HG02588 (cell line): ENCODE data around the gene ALDH5A1.
A peak's percentile ranks its signal among the peaks of the same experiment; 100 is the strongest.

Experiments used
- ATAC-seq: cut with Tn5 transposase; IDR thresholded peaks from one replicate; pipeline ENCODE4 v1.9.1; 2021; ENCODE audit warnings: mild to moderate bottlenecking, moderate library complexity; ENCODE audit not compliant: unreplicated experiment

Gene ALDH5A1

DNA sequence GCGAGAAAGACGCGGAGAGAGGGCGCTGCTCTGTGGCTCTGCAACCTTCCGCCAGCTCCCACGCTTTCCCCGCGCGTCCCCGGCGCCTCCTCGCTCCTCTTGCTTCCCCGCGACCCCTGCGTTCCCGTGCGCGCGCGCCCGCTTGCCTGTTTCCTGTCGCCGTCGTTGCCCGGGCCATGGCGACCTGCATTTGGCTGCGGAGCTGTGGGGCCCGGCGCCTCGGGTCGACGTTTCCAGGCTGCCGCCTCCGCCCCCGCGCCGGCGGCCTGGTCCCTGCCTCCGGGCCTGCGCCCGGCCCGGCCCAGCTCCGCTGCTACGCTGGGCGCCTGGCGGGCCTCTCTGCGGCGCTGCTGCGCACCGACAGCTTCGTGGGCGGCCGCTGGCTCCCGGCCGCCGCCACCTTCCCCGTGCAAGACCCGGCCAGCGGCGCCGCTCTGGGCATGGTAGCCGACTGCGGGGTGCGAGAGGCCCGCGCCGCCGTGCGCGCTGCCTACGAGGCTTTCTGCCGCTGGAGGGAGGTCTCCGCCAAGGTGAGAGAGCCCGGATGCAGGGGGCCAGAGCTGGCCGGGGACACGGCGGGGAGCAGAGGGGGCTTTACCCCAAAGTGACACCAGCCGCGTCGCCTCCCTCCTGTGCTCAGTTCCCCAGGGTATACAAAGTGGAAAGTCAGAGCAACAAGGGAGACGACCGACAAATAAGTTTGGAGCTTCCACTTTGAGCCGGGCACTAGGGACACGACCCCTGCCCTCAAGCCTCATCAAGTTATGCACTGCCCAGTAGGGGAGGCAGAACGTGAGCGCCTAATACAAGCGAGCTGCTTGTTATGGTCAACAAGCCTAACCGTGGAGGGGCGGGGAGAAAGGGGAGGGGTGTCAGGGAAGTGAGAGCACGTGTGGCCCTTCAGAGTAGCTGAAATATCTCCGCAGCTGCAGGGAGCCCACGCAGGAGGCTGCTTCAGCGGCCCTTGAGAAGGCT lies at the start of gene ALDH5A1:
ALDH5A1 (plus strand) TSS at position 149 of the 975 bp plus-strand sequence; CDS start at position 177, 28 bp downstream.
- peak; percentile 65 for ATAC-seq

- ATAC-seq, result no peak
Observed at GRCh38 chr6:24445704-24446103, 49.1 kb upstream of the ALDH5A1 start.

- ATAC-seq, result no peak
Observed at GRCh38 chr6:24446670-24447069, 48.1 kb upstream of the ALDH5A1 start.

GRCh38 chr6:24448396-24448795 lies 46.4 kb upstream of the ALDH5A1 start:
- ATAC-seq, result no peak

GRCh38 chr6:24448828-24449525 lies 45.8 kb upstream of the ALDH5A1 start:
- no peak for ATAC-seq

DNA sequence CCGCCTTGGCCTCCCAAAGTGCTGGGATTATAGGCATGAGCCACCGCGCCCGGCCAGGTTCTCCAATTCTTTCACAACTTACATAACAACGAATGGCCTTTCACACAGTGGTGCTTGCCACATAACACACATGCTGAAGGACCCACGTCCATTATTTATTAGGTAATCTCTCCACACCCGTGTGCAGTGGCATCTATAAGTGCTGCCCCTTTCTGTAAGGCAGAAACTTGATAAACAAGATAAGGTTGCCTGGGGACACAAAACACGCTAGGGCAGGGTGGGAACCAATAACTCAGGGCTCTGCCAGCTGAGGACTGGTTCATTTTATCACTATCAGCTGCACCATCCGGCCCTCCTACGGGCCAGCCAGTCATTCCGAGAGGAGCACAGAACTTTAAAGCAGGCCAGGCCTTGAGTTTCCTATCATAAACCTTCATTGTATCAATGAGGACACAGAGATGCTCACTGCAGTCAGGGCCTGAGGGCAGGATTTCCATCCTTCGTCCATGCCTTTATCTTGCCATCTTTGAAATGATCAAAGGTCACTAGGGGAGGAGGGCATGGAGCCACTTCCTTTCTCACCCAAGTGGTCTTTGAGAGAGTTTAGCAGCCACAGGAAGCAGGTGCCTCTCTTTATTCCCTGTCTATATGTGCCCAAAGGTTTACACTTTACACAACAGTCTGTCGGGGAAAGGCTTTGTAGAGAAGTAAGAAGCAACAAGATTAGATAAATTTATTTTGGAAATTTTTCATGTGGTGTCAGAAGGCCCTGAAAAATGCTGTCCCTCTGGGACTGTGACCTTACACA lies 43.0 kb upstream of the ALDH5A1 start:
- ATAC-seq, result no peak

GRCh38 chr6:24453921-24454320 lies 40.8 kb upstream of the ALDH5A1 start:
- ATAC-seq, result no peak

DNA sequence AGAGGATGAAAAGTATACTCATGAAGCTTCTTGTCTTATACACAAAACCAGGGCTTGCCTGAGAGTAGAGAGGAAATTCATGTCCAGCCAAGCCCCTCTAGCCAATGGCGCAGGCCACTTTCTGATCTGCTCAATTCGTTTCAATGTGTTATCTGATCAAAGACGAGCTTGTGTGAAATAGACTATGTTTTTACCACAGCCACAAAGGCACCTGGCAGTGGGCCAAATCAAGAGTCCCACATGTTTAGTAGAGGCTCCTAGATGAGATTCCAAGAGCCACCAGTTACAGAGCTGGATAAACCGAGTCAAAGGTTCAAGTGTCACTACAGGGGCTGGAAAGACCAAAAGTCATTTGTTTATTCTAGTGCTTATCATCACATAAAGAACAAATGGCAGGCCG lies 40.3 kb upstream of the ALDH5A1 start:
- ATAC-seq, result no peak

GRCh38 chr6:24455061-24455460 lies 39.7 kb upstream of the ALDH5A1 start:
- ATAC-seq, result no peak

- no peak for ATAC-seq
Observed at GRCh38 chr6:24458134-24458533, 36.6 kb upstream of the ALDH5A1 start.

DNA sequence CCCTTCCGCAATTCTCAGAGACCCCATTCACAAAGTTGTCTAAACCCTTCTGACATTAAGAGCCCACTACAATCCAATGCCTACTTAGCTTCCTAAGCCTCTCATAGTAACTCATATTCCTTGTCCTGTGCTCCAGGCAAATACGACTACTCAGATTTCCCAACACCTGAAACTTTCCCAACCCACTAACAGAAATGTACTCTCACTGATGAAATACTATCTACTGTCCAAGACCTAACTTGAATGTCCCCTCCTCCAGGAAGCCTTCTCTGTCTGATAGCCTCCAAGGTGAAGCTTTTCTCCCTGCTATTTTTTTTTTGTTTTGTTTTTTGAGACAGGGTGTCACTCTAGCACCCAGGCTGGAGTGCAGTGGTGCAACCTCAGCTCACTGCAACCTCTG lies 35.8 kb upstream of the ALDH5A1 start:
- ATAC-seq, result no peak

DNA sequence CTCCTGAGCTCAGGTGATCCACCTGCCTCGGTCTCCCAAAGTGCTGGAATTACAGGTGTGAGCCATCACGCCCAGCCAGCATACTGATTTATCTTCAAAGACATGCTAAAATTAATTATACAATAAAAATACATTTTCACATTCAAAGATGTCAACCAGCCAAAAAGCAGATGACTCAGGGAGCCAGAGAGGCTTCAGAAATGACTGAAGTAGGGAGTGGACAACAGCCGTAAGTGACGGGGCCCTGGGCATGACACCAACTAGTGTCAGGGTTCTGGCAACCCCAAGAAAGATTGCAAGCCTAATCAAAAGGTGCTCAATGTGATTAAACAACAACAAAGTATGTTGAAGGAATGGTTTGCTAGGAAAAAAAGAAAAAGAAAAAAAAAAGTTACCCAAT lies 33.8 kb upstream of the ALDH5A1 start:
- no peak for ATAC-seq

DNA sequence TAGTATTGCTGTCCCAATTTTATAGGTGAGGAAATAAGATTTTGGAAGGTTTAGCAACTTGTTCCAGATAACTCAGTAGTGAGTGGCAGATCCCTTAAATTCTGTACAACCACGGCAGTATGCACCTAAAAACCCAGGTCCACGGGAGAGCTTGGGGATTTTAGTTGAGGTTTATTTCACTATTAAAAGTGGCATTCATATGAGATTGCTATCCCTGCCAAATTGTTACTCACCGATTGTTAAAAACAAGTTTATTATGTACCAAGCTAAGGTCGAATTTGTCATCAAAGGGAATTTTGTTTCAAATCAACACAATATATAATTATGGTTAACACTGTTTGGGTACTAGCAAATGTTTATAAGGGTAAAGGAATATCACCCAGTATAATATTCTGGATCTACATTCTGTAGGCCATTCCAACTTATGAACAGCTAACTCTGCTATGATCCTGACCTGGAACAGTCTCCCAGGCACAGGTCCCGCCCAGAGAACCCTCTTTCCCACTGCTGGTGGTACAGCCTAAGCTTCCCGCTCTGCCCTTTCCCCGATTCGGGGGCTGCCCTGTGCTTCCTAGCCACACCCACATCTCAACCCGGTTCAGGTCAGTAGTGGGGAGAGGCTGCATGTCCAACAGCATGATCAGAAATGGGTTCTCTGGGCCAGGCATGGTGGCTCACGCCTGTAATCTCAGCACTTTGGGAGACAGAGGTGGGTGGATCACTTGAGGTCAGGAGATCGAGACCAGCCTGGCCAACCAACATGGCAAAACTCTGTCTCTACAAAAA lies 30.3 kb upstream of the ALDH5A1 start:
- no peak for ATAC-seq

DNA sequence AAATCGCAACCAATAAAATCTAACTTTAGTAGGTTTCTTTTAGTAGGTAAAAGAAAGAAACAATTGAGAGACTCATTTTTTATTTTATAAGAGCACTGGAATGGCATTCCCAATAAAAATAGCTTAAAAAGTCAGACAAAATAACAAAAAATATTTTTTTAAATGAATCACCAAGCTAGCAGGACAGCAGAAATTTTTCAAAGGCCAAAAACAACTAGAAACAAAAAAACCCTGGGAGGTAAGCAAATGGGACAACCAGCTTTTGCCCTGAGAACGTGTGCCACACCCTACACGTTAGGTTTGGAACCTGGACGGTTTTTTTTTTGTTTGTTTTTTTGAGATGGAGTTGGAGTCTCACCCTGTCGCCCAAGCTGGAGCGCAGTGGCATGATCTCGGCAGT lies 25.0 kb upstream of the ALDH5A1 start:
- ATAC-seq, result no peak

- ATAC-seq, result no peak
Observed at GRCh38 chr6:24472181-24472580, 22.6 kb upstream of the ALDH5A1 start.

DNA sequence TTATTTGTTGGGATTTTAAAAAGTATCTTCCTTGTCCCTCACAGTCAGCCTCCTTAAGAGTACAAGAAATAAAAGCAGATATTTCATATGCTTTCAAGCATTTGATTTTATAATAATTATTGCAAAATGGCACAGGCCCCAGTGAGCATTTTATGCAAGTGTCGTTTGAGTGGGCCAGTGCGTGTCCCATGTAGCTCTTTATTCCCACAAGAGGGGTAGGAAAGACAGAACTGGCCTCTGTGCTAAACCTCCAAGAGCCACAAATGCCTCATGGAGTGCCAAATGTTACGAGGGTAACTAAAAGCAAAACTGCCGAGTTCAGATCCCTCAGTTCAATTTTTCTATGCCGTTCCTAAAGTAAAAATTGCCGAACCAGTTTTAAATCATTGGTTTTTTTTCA lies 18.1 kb upstream of the ALDH5A1 start:
- ATAC-seq, result no peak

GRCh38 chr6:24477070-24477469 lies 17.7 kb upstream of the ALDH5A1 start:
- no peak for ATAC-seq

DNA sequence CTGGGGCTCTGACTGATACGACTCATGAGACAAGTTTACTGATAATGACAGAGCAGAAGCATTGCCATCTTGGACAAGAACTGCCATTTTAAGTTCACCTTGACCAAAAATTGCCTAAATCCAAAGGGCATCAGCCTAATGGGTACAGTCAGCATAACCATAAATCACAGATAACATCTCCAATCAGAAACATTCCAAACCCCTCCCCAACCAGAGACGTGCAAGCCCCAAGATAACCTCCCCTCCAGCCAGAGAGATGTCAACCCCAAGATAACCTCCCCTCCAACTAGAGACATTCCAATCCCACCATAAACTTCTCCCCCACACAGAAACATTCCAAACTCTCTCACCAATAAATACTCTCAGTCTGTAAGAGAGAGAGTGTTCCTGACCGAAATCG lies 15.9 kb upstream of the ALDH5A1 start:
- ATAC-seq, result no peak

- ATAC-seq, result no peak
Observed at GRCh38 chr6:24480705-24481104, 14.1 kb upstream of the ALDH5A1 start.

DNA sequence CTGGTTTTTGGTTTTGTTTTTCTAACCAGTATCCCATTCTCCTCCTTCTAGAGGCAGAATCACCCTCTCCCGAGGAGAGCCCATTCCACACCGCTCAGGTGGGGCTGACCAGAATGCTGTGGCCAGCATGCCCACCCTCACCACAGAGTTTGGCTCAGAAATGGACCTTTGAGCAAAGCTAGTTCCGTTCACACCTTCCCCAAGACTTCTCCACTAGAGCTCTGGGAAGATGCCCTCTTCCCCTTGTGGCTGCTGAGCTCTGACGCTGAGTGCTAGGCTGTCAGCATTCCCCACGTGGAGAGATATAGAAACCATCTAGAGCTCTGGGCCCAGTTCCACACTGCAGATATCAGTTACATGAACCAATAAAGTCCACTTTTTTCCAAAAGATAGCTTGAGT lies 13.3 kb upstream of the ALDH5A1 start:
- ATAC-seq, result no peak
